A549 (cell line): ENCODE data around the gene RTN4IP1.

Source experiments
- CEBPB ChIP-seq, 2 experiments: fragments of >200 bp in 1 of 2; sonication (Bioruptor Twin) in 1 of 2; formaldehyde crosslinking in 1 of 2; IDR thresholded peaks; 2 replicates each; pipeline ENCODE4 v1.6.1; 2012 to 2016
- POLR2A ChIP-seq: IDR thresholded peaks from 2 replicates; pipeline ENCODE4 v1.6.1; 2012; ENCODE audit warnings: mild to moderate bottlenecking, low read length
- SREBF2 ChIP-seq: fragments of 450-650 bp; IDR thresholded peaks from 2 replicates; pipeline ENCODE4 v1.6.1; 2014; ENCODE audit warnings: mild to moderate bottlenecking, moderate library complexity
- TF ChIP-seq, protein P1 (sequence below): fragments of >200 bp; sonication (Bioruptor Twin); formaldehyde crosslinking; IDR thresholded peaks from 3 replicates; pipeline ENCODE4 v1.5.1; 2016
- TF ChIP-seq, protein P2 (sequence below): fragments of 150-350 bp; IDR thresholded peaks from 2 replicates; pipeline ENCODE4 v1.6.1; 2014; ENCODE audit warnings: low read depth, mild to moderate bottlenecking, low read length

DNA sequence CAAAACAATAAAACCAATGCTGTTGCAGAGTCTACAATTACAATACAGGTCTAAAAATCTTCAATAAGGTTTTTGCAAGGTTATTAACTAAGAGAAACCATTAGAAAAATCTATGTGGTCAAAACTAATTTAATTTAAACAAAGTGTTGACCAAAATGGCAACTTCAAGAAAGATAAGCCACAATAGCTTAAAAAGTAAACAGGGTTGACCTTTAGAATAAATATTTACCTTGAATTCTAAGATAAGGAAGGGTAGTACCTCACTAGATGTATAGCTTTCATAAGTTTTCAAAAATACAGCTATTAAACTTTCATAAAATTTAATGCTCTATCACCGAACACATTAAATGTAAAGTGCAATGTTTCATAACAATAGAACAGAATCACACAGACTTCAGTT lies 11.4 kb downstream of the RTN4IP1 start:
- TF ChIP-seq, protein P1, sequence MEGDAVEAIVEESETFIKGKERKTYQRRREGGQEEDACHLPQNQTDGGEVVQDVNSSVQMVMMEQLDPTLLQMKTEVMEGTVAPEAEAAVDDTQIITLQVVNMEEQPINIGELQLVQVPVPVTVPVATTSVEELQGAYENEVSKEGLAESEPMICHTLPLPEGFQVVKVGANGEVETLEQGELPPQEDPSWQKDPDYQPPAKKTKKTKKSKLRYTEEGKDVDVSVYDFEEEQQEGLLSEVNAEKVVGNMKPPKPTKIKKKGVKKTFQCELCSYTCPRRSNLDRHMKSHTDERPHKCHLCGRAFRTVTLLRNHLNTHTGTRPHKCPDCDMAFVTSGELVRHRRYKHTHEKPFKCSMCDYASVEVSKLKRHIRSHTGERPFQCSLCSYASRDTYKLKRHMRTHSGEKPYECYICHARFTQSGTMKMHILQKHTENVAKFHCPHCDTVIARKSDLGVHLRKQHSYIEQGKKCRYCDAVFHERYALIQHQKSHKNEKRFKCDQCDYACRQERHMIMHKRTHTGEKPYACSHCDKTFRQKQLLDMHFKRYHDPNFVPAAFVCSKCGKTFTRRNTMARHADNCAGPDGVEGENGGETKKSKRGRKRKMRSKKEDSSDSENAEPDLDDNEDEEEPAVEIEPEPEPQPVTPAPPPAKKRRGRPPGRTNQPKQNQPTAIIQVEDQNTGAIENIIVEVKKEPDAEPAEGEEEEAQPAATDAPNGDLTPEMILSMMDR: no peak
- TF ChIP-seq, protein P2, sequence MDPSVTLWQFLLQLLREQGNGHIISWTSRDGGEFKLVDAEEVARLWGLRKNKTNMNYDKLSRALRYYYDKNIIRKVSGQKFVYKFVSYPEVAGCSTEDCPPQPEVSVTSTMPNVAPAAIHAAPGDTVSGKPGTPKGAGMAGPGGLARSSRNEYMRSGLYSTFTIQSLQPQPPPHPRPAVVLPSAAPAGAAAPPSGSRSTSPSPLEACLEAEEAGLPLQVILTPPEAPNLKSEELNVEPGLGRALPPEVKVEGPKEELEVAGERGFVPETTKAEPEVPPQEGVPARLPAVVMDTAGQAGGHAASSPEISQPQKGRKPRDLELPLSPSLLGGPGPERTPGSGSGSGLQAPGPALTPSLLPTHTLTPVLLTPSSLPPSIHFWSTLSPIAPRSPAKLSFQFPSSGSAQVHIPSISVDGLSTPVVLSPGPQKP: no peak
- TF ChIP-seq CEBPB (IDR thresholded peaks at IDR 0.05) (no peak), SREBF2 (no peak), POLR2A (no peak)
